ENCODE data around the gene MAP2K6.

The MAP2K6 gene

GRCh38 chr17:69539274-69539673, 124.8 kb downstream of the MAP2K6 start:
- no peak for DNase-seq

DNA sequence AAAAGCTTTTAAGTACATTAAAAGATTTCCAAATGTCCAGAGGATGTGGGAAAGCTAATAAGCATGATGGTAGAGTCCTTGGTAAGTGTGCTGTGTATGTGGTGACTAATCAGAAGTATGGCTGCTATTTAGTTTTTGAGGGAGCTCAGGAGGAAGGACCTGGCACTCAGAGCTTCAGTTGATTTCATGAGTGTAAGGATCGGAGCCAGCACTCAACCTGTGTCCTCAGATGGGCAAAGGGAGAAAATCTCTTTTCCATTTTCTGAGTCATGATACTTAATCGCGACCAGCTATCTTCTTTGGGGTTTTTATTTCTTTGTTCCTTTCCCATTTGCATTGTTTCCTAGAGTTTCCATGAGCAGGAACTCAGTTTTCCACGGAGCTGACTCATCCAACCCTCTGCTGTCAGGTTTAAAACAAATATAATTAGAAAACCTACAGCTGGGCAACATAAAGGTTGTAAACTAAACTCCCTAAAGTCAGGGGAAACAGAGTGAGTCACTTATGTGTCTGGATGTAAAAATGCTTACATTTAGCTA, 125.4 kb downstream of the MAP2K6 start:
- DNase-seq, result no peak

DNA sequence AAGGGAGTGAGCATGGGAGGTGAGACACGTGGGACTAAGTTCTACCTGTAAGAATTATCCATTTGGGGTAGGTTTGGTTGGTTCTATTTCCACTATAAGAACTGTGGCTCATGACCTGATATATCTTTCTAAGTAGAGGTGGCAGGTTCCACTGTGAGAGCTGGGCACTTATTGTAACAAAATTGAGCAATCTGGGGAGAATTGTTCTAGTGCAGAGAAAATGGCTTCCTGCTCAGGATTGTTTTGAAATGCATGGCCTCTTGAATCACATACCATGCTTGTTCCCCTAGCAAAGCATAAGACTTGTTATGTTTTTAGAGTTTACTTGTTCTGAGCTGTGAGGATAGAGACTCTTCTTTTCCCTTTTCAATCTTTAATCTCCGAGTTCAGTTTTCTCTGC, 125.9 kb downstream of the MAP2K6 start:
- DNase-seq, result no peak

GRCh38 chr17:69547230-69547629, 132.7 kb downstream of the MAP2K6 start:
- no peak for DNase-seq

GRCh38 chr17:69547947-69548346, 133.4 kb downstream of the MAP2K6 start:
- DNase-seq, result no peak

DNA sequence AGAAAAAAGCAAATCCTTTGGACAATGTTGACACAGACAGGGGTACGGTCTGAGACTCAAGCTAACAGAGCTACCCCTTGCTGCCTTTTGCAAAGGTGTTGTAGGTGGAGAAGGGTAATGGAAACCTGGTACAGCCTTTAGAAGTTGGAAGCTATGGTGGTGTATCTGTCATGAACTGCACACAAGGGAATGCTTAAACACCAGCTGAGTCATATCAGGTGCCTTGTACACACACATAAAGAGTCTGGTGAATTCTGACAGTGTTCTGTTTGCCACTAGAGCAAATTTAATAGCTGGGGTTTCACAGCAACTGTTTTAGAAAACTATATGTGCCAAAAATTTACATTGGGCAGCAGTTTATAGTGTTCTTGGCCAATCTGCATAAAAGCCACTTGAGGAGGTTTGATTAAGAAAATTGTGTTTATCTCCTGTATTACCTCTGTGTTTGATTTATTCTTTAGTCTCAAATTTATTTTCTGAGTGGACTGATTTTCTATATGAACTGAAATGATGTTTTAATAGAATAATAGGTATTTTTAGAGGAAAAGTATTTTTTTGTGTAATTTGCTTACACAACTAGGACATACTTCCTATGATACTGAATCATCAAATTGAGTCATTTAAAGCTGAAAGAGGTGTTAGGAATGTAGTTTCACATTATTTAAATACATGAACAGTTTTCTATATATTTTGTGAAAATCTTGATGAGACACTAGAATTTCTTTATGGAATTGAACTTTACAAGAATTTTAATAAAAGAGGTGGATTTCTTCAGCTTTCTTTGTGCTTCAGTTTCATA, 136.9 kb downstream of the MAP2K6 start:
- no peak for DNase-seq

DNA sequence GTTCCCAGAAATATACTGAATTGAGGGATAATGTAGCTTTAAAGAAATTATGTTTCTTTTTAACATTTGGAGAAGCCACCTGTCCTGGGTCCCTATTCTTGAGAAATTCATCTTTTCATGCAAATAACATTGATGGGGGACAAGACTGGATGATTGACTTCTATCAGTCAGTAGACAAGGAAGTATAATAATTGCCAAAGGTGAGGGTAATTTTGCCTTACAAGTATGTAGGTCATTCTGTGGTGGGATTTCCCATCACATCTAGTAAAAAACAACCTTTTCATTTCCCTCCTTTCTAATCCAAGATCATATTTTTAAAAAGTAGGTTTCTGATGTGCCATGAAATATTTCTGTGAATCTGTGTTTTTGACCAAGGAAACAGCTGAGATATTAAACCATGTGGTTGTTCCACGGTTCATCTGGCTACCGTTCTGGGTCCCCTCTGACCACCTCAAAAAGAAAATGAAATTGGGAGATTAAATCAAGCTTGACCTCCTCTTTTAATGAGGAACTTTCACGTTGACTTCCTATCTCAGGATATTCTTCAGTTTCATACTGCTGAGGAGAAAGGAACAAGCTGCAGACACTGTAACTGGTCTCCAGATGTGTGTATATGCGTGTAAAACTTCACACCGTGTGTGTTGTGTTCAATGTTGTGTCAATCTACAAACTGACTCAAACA, 138.6 kb downstream of the MAP2K6 start:
- no peak for DNase-seq

DNA sequence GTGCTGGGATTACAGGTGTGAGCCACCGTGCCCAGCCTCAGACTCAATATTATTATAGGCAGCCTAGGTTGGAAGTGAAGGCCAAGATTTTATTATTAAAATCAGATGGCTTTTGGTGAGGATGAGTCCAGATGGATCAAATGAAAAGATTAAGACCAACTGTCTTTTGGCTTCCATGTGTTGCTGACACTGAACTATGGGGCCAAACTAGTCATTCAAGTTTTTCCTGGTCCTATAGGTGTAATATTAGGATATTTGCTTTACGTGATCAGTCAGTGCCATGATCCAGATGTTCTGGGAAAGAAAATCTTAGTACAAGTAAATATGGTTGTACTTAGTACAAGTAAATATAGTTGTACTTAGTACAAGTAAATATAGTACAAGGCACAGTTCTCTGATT, 140.6 kb downstream of the MAP2K6 start:
- no peak for DNase-seq

- DNase-seq, result no peak
These were observed 142.8 kb downstream of the MAP2K6 start for GRCh38 chr17:69557339-69557738.

DNA sequence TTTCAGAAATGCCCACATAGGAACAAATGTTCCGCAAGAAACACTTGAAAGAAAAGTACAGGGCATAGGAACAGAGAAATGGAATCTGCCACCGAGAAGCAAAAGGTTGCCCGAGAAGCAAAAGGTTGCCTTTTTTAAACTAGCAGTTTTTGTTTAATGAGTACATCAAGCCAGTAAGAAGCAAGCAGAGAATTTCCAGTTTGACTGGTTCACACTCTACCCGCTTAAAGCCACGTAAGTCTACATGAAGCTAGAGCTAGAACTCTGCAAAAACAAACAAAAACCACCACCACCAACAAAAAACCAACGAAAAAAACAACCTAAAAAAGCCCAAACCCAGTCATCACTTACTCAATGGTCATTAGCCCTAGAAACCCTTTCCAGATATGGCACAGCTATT, 144.3 kb downstream of the MAP2K6 start:
- DNase-seq, result no peak

DNA sequence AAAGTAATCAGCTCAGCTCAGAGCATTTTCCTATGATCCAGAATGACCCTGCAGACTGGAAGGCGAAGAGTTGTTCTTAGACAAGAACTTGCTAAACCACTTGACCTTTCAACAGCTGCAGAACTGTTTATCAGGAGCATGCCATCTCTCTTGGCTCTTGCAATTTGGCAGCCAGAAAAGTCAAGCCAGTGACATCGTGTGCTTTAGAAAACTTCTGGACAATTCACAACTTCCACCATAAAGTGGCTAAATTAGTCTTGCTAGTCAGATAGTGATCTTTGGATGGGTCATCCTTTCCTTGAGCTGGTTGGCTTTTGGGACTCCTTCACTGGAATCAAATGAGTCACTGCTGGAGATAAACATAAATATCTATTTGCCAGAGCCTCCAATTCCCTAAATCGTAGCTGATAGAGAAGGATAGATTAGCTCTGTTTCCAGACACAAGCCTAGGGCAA, 146.5 kb downstream of the MAP2K6 start:
- DNase-seq, result no peak

GRCh38 chr17:69561462-69561861, 147.0 kb downstream of the MAP2K6 start:
- no peak for DNase-seq

GRCh38 chr17:69565447-69565846, 150.9 kb downstream of the MAP2K6 start:
- no peak for DNase-seq

GRCh38 chr17:69567130-69567529, 152.6 kb downstream of the MAP2K6 start:
- DNase-seq, result no peak

GRCh38 chr17:69572747-69573146, 158.2 kb downstream of the MAP2K6 start:
- no peak for DNase-seq

DNA sequence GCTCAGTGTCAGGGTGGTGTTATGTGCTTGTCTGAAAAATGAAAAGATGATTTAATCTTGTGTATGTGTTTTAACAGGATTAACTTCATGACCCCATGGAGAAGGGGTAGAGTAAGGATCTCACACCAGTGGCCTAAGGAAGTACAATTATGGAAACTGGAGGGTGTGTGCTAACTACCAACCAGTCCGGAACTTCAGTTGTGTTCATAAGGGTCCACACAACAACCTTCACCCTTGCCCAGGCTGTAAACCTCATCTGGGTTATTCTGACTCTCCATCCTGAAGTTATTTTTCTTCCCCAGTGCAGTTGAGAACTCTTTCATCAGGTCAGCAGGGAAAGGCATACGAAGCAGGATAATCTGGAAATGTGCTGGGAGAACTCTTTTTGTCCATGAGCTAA, 158.9 kb downstream of the MAP2K6 start:
- no peak for DNase-seq

- no peak for DNase-seq
These were observed 160.0 kb downstream of the MAP2K6 start for GRCh38 chr17:69574257-69575197.

GRCh38 chr17:69575346-69575761, 160.9 kb downstream of the MAP2K6 start:
- DNase-seq, result no peak

- no peak for DNase-seq
These were observed 162.6 kb downstream of the MAP2K6 start for GRCh38 chr17:69577098-69577497.

- no peak for DNase-seq
These were observed 164.0 kb downstream of the MAP2K6 start for GRCh38 chr17:69578385-69578936.

- DNase-seq, result no peak
These were observed 165.6 kb downstream of the MAP2K6 start for GRCh38 chr17:69579961-69580677.
